WTC11 (cell line): ENCODE results near the gene CLDN25. TPM values are rescaled to one million over a fixed set of nuclear protein-coding genes. Genes with fewer than 3 reads are reported as not detected.

Experiments used
- ATAC-seq: fragments of 200-7000 bp; cut with Tn5 transposase; 2 replicates; pipeline ENCODE4 v1.10.0; 2021; ENCODE audit warnings: mild to moderate bottlenecking, moderate library complexity
- CTCF ChIA-PET: fragments of 300-600 bp; sonication (Branson Sonifier 250); formaldehyde crosslinking; loops from one replicate; lab custom pipeline; 2021; ENCODE audit warnings: antibody characterized with exemption; lab: Charles Lee
- POLR2A ChIA-PET: fragments of 350-600 bp; sonication (Branson Sonifier 250); formaldehyde crosslinking; loops from one replicate; lab custom pipeline; 2021; ENCODE audit warnings: antibody characterized with exemption; lab: Charles Lee
- DNase-seq: peaks from one replicate; pipeline ENCODE4 v3.0.0; 2021; ENCODE audit warnings: low spot score
- H3K27ac Mint-ChIP-seq: 2 replicates; pipeline ENCODE4 v1.8.0; 2021; ENCODE audit warnings: mixed read lengths
- H3K27me3 Mint-ChIP-seq: 2 replicates; pipeline ENCODE4 v1.8.0; 2021; ENCODE audit warnings: low read depth, mild to moderate bottlenecking, moderate library complexity, mixed read lengths
- H3K36me3 Mint-ChIP-seq: 2 replicates; pipeline ENCODE4 v1.8.0; 2021; ENCODE audit warnings: mixed read lengths
- H3K4me1 Mint-ChIP-seq: 2 replicates; pipeline ENCODE4 v1.8.0; 2022; ENCODE audit warnings: mixed read lengths
- H3K4me3 Mint-ChIP-seq: 2 replicates; pipeline ENCODE4 v1.8.0; 2021; ENCODE audit warnings: mild to moderate bottlenecking, moderate library complexity, mixed read lengths
- H3K9me3 Mint-ChIP-seq: 2 replicates; pipeline ENCODE4 v1.8.0; 2021; ENCODE audit warnings: mixed read lengths
- ARID4B ChIP-seq: sonication (generic); formaldehyde crosslinking; IDR thresholded peaks from 2 replicates; pipeline ENCODE4 v1.8.0; 2023; ENCODE audit warnings: missing genetic modification reagents, mild to moderate bottlenecking, borderline replicate concordance
- CREB1 ChIP-seq: sonication (generic); formaldehyde crosslinking; IDR thresholded peaks from 2 replicates; pipeline ENCODE4 v1.8.0; 2023; ENCODE audit warnings: mild to moderate bottlenecking, missing genetic modification reagents
- CTCF ChIP-seq: fragments of 200-600 bp; IDR thresholded peaks from 2 replicates; pipeline ENCODE4 v1.8.0; 2022; ENCODE audit warnings: antibody characterized with exemption
- E2F4 ChIP-seq: sonication (generic); formaldehyde crosslinking; IDR thresholded peaks from 2 replicates; pipeline ENCODE4 v1.8.1; 2022; ENCODE audit warnings: low read depth, mild to moderate bottlenecking, moderate library complexity, missing genetic modification reagents, borderline replicate concordance
- ELF4 ChIP-seq: sonication (generic); formaldehyde crosslinking; IDR thresholded peaks from 2 replicates; pipeline ENCODE4 v1.8.1; 2022; ENCODE audit warnings: low read depth, mild to moderate bottlenecking, moderate library complexity, missing genetic modification reagents
- FOXK1 ChIP-seq: sonication (generic); formaldehyde crosslinking; IDR thresholded peaks from 2 replicates; pipeline ENCODE4 v1.8.0; 2022; ENCODE audit warnings: mild to moderate bottlenecking, moderate library complexity, missing genetic modification reagents
- HMGA2 ChIP-seq: fragments of 250-450 bp; sonication (Bioruptor Pico); IDR thresholded peaks from 2 replicates; pipeline ENCODE4 v1.4.0; 2021; ENCODE audit warnings: mild to moderate bottlenecking, moderate library complexity
- JAZF1 ChIP-seq: fragments of 250-450 bp; sonication (Bioruptor Pico); IDR thresholded peaks from 2 replicates; pipeline ENCODE4 v1.9.0; 2021; ENCODE audit warnings: moderate library complexity, mild to moderate bottlenecking, inconsistent platforms
- JUN ChIP-seq: sonication (generic); formaldehyde crosslinking; IDR thresholded peaks from 2 replicates; pipeline ENCODE4 v1.8.0; 2023; ENCODE audit warnings: mild to moderate bottlenecking, missing genetic modification reagents
- KAT7 ChIP-seq: sonication (generic); formaldehyde crosslinking; IDR thresholded peaks from 2 replicates; pipeline ENCODE4 v1.8.1; 2023; ENCODE audit warnings: missing genetic modification reagents, mild to moderate bottlenecking, borderline replicate concordance
- MYBL2 ChIP-seq: sonication (generic); formaldehyde crosslinking; IDR thresholded peaks from 2 replicates; pipeline ENCODE4 v1.8.1; 2023; ENCODE audit warnings: mild to moderate bottlenecking, moderate library complexity, missing genetic modification reagents
- PREB ChIP-seq: sonication (generic); formaldehyde crosslinking; IDR thresholded peaks from 2 replicates; pipeline ENCODE4 v1.8.1; 2022; ENCODE audit warnings: mild to moderate bottlenecking, missing genetic modification reagents, moderate library complexity, borderline replicate concordance
- TCF7 ChIP-seq: sonication (generic); formaldehyde crosslinking; IDR thresholded peaks from 2 replicates; pipeline ENCODE4 v1.8.0; 2022; ENCODE audit warnings: mild to moderate bottlenecking, low read depth, missing genetic modification reagents, moderate library complexity
- TP53 ChIP-seq: sonication (generic); formaldehyde crosslinking; IDR thresholded peaks from 2 replicates; pipeline ENCODE4 v1.8.1; 2023; ENCODE audit warnings: mild to moderate bottlenecking, missing genetic modification reagents
- ZBTB21 ChIP-seq: sonication (generic); formaldehyde crosslinking; IDR thresholded peaks from 2 replicates; pipeline ENCODE4 v1.8.1; 2023; ENCODE audit warnings: mild to moderate bottlenecking, missing genetic modification reagents, borderline replicate concordance
- ZNF317 ChIP-seq: sonication (generic); formaldehyde crosslinking; IDR thresholded peaks from 2 replicates; pipeline ENCODE4 v1.8.1; 2023; ENCODE audit warnings: low read depth, mild to moderate bottlenecking, moderate library complexity, missing genetic modification reagents, borderline replicate concordance
- ZNF425 ChIP-seq: fragments of 250-450 bp; sonication (Bioruptor Pico); conservative IDR thresholded peaks from 2 replicates; pipeline ENCODE4 v1.9.0; 2021; ENCODE audit warnings: mild to moderate bottlenecking
- total RNA-seq: library from RNA; stranded (reverse); gene quantifications from 3 replicates; pipeline ENCODE4 v1.2.3, GENCODE V29; 2021

CLDN25 gene
- total RNA-seq, 1 experiment from 2014 or later: not detected

- no peak overlapping the region for H3K4me3 Mint-ChIP-seq
- no peak for DNase-seq
- H3K27ac Mint-ChIP-seq: no peak overlapping the region
- no peak for ATAC-seq
- no peak for TF ChIP-seq JUN (CRISPR knock-in tag)
- no peak for TF ChIP-seq ARID4B
- TF ChIP-seq MYBL2: no peak
- TF ChIP-seq ZNF425 (CRISPR knock-in tag): no peak
- TF ChIP-seq ELF4: no peak
- no peak for TF ChIP-seq TCF7
- TF ChIP-seq CTCF: no peak
- no peak for TF ChIP-seq ZNF317 (CRISPR knock-in tag)
- TF ChIP-seq PREB: no peak
- no peak for TF ChIP-seq HMGA2 (CRISPR knock-in tag)
- TF ChIP-seq KAT7: no peak
- TF ChIP-seq E2F4 (CRISPR knock-in tag): no peak
- no peak for TF ChIP-seq CREB1 (CRISPR knock-in tag)
- TF ChIP-seq ZBTB21 (CRISPR knock-in tag): no peak
- TF ChIP-seq FOXK1 (CRISPR knock-in tag): no peak
- no peak for TF ChIP-seq JAZF1 (CRISPR knock-in tag)
- TF ChIP-seq TP53 (CRISPR knock-in tag): no peak
- TF ChIP-seq, all 79 proteins: peak for 0
- CTCF ChIA-PET: no interaction called here
- POLR2A ChIA-PET: no interaction called here
- H3K4me1 Mint-ChIP-seq: no peaks in the 10 kb centered on the region
- peaks cover 55% of the 10 kb centered on the region for H3K36me3 Mint-ChIP-seq
- H3K9me3 Mint-ChIP-seq: no peaks in the 10 kb centered on the region
- no peaks in the 10 kb centered on the region for H3K27me3 Mint-ChIP-seq
Observed at GRCh38 chr11:113736323-113736722, 43.3 kb upstream of the CLDN25 start.
